HFFc6 (cell line): ENCODE data around the gene MAP3K6. TPM values are rescaled to one million over a fixed set of nuclear protein-coding genes. Genes with fewer than 3 reads are reported as not detected.

ENCODE experiments used
- DNase-seq: peaks from one replicate; pipeline ENCODE4 v3.0.0-alpha.2; 2018
- H3K27ac Mint-ChIP-seq: 2 replicates; pipeline ENCODE4 v1.8.0; 2020; ENCODE audit warnings: mild to moderate bottlenecking, mixed read lengths
- H3K27me3 Mint-ChIP-seq: 2 replicates; pipeline ENCODE4 v1.8.0; 2021; ENCODE audit warnings: mild to moderate bottlenecking, moderate library complexity, mixed read lengths; ENCODE audit not compliant: insufficient read depth
- H3K36me3 Mint-ChIP-seq: 2 replicates; pipeline ENCODE4 v1.8.0; 2021; ENCODE audit warnings: low read depth, mixed read lengths
- H3K4me1 Mint-ChIP-seq: 2 replicates; pipeline ENCODE4 v1.8.0; 2020; ENCODE audit warnings: low read depth, mixed read lengths
- H3K4me3 Mint-ChIP-seq: 2 replicates; pipeline ENCODE4 v1.8.0; 2020; ENCODE audit warnings: mild to moderate bottlenecking, moderate library complexity, mixed read lengths
- H3K9me3 Mint-ChIP-seq: 2 replicates; pipeline ENCODE4 v1.8.0; 2020; ENCODE audit warnings: mild to moderate bottlenecking, mixed read lengths
- total RNA-seq, 6 experiments: library from RNA; stranded (reverse); fragmentation: NEBNext Ultra II Directional; extraction: Animal tissue kit (Norgen Biotek cat#: 25700); gene quantifications; 2 replicates in 1 of 6; 3 replicates in 5 of 6; pipeline ENCODE4 v1.2.3, GENCODE V29; 2021
- TF ChIP-seq, protein P1 (sequence below): fragments of 200-600 bp; sonication (generic); IDR thresholded peaks from 2 replicates; pipeline ENCODE4 v1.5.0; 2021; ENCODE audit warnings: antibody characterized with exemption, mild to moderate bottlenecking

MAP3K6 gene
- total RNA-seq, 6 experiments from 2014 or later: 22.6 to 30.8 (median 27.7) TPM

GRCh38 chr1:27322569-27323240 is 44.1 kb downstream of the MAP3K6 start:
- DNase-seq: no peak
- Mint-ChIP-seq H3K4me3 (peak overlapping the region; percentile 94), H3K36me3 (peaks cover 22% of the 10 kb centered on the region), H3K9me3 (no peaks in the 10 kb centered on the region), H3K4me1 (peaks cover 55% of the 10 kb centered on the region), H3K27ac (peak overlapping the region; percentile 88), H3K27me3 (peaks cover 1% of the 10 kb centered on the region)
- TF ChIP-seq, protein P1, sequence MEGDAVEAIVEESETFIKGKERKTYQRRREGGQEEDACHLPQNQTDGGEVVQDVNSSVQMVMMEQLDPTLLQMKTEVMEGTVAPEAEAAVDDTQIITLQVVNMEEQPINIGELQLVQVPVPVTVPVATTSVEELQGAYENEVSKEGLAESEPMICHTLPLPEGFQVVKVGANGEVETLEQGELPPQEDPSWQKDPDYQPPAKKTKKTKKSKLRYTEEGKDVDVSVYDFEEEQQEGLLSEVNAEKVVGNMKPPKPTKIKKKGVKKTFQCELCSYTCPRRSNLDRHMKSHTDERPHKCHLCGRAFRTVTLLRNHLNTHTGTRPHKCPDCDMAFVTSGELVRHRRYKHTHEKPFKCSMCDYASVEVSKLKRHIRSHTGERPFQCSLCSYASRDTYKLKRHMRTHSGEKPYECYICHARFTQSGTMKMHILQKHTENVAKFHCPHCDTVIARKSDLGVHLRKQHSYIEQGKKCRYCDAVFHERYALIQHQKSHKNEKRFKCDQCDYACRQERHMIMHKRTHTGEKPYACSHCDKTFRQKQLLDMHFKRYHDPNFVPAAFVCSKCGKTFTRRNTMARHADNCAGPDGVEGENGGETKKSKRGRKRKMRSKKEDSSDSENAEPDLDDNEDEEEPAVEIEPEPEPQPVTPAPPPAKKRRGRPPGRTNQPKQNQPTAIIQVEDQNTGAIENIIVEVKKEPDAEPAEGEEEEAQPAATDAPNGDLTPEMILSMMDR: no peak

GRCh38 chr1:27321813-27322568 is 44.8 kb downstream of the MAP3K6 start, which contains the start of gene TMEM222:
Gene TMEM222, plus strand, starts transcription at chr1:27322163. Its CDS starts 35 bp downstream, at chr1:27322198.
- peak within 1 kb of the TSS; percentile 94 for H3K4me3 Mint-ChIP-seq
- peaks cover 55% of the 10 kb centered on the region for H3K4me1 Mint-ChIP-seq
- TF ChIP-seq, protein P1: peak; percentile 65
- peak; percentile 95 for DNase-seq
- H3K9me3 Mint-ChIP-seq: no peaks in the 10 kb centered on the region
- peaks cover 22% of the 10 kb centered on the region for H3K36me3 Mint-ChIP-seq
- H3K27ac Mint-ChIP-seq: peak within 1 kb of the TSS; percentile 88
- H3K27me3 Mint-ChIP-seq: peaks cover 1% of the 10 kb centered on the region

DNA sequence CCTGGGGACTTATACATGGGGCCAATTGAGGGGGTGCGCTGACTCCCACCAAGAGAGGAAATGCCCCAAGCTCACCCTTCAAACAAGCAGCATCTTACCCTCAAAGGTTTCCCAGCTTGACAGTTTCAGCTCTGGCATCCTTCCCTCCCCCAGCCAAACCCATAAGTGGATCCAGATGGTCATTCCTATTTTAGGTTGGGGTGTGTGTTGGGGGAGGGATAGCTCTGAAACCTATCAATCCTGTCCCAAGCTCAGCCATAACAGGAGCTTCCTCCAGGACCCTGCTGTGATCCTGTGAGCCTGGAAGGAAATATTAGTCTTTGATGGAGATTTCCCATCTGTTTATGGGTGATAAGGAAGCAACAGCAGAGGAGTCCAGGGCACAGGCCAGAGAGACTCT is 48.2 kb downstream of the MAP3K6 start:
- Mint-ChIP-seq H3K27me3 (peaks cover 6% of the 10 kb centered on the region), H3K4me3 (peak overlapping the region; percentile 16; the same call in 1 of the 2 replicates), H3K4me1 (peaks cover 44% of the 10 kb centered on the region)

DNA sequence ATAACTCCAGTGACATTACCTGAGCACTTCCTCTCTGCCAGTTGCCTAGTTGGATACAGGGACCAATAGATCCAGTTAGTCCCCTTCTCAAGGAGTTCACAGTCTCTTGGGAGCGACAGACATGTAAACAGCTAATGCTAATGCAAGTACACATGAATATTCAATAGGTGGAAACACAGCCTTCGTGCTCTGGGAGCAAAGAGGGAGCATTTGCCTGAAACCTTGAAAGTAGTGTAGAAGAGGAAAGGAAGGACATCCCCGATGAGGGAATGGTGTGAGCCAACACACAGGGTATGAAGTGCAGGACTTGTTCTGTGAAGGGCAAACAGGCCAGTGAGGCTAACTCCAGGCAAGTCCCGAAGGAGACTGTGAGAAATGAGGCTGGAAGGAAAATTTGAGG is 48.6 kb downstream of the MAP3K6 start:
- H3K36me3 Mint-ChIP-seq: 0 out of 2 replicates have a peak, but pooled peaks cover 6% of the 10 kb centered on the region
- H3K4me1 Mint-ChIP-seq: peaks cover 39% of the 10 kb centered on the region
- peak overlapping the region; percentile 16; the same call in 1 of the 2 replicates for H3K4me3 Mint-ChIP-seq
- TF ChIP-seq, protein P1: no peak
- H3K27ac Mint-ChIP-seq: peak overlapping the region; percentile 63
- no peaks in the 10 kb centered on the region for H3K9me3 Mint-ChIP-seq
- DNase-seq: no peak
- H3K27me3 Mint-ChIP-seq: peaks cover 6% of the 10 kb centered on the region

More for the DNA sequence above, 48.2 kb downstream of the MAP3K6 start:
- TF ChIP-seq, protein P1: no peak
- peak; percentile 18 for DNase-seq
- peak overlapping the region; percentile 63 for H3K27ac Mint-ChIP-seq
- H3K36me3 Mint-ChIP-seq: 0 out of 2 replicates have a peak, but pooled peaks cover 6% of the 10 kb centered on the region
- no peaks in the 10 kb centered on the region for H3K9me3 Mint-ChIP-seq

- Mint-ChIP-seq H3K4me3 (no peak overlapping the region), H3K4me1 (peaks cover 36% of the 10 kb centered on the region), H3K9me3 (no peaks in the 10 kb centered on the region), H3K27ac (no peak overlapping the region), H3K36me3 (no peaks in the 10 kb centered on the region), H3K27me3 (peaks cover 6% of the 10 kb centered on the region)
- TF ChIP-seq, protein P1: no peak
- DNase-seq: no peak
Observed at GRCh38 chr1:27316860-27317259, 49.9 kb downstream of the MAP3K6 start.
